ENCODE results near the gene CHAD.

CHAD gene

GRCh38 chr17:50445730-50446325 lies 22.9 kb downstream of the CHAD start:
- no peak for DNase-seq (ENCODE audit: low read depth)
- no peak for TF ChIP-seq CTCF (conservative IDR thresholded peaks at IDR 0.05; ENCODE audit: low read depth, low read length)
- H3K4me3 ChIP-seq (ENCODE audit: low read length): no peak overlapping the region

GRCh38 chr17:50444841-50445715 lies 23.6 kb downstream of the CHAD start:
- TF ChIP-seq CTCF (conservative IDR thresholded peaks at IDR 0.05; ENCODE audit: low read depth, low read length): no peak
- H3K4me3 ChIP-seq (ENCODE audit: low read length): no peak overlapping the region
- DNase-seq (ENCODE audit: low read depth): no peak

- DNase-seq (ENCODE audit: low read depth): no peak
- no peak for TF ChIP-seq CTCF (conservative IDR thresholded peaks at IDR 0.05; ENCODE audit: low read depth, low read length)
- no peak overlapping the region for H3K4me3 ChIP-seq (ENCODE audit: low read length)
Measured at GRCh38 chr17:50443505-50443974, 25.1 kb downstream of the CHAD start.

- DNase-seq (ENCODE audit: low read depth): no peak
- H3K4me3 ChIP-seq (ENCODE audit: low read length): no peak overlapping the region
- no peak for TF ChIP-seq CTCF (conservative IDR thresholded peaks at IDR 0.05; ENCODE audit: low read depth, low read length)
Measured at GRCh38 chr17:50440838-50441829, 27.5 kb downstream of the CHAD start.

- no peak for TF ChIP-seq CTCF (conservative IDR thresholded peaks at IDR 0.05; ENCODE audit: low read depth, low read length)
- H3K4me3 ChIP-seq (ENCODE audit: low read length): no peak overlapping the region
- DNase-seq (ENCODE audit: low read depth): no peak
Measured at GRCh38 chr17:50440172-50440837, 28.4 kb downstream of the CHAD start.

GRCh38 chr17:50439008-50439407 lies 29.7 kb downstream of the CHAD start:
- DNase-seq (ENCODE audit: low read depth): no peak
- no peak overlapping the region for H3K4me3 ChIP-seq (ENCODE audit: low read length)
- no peak for TF ChIP-seq CTCF (conservative IDR thresholded peaks at IDR 0.05; ENCODE audit: low read depth, low read length)

Measured in retinal pigment epithelial cell (primary cell).